Tibial nerve (tissue), 4 donors: Measurements from ENCODE around the gene TNS2.

Source experiments
- CTCF ChIP-seq, 5 experiments: fragments of 200-600 bp in 3 of 5; fragments of 450-650 bp in 2 of 5; sonication (generic) in 3 of 5; IDR thresholded peaks; one replicate each; pipeline ENCODE4 v1.5.1; 2016 to 2019; ENCODE audit warnings: antibody characterized with exemption in 5 of 5, mild to moderate bottlenecking in 3 of 5, moderate library complexity in 2 of 5
- EP300 ChIP-seq, 2 donors: sonication (generic); formaldehyde crosslinking; IDR thresholded peaks; one replicate each; pipeline ENCODE4 v1.6.1; 2017; ENCODE audit warnings: antibody characterized with exemption in 2 of 2, mild to moderate bottlenecking in 1 of 2
- POLR2A ChIP-seq, 2 donors: fragments of 450-650 bp; IDR thresholded peaks; one replicate each; pipeline ENCODE4 v1.6.1; 2017; ENCODE audit warnings: antibody characterized with exemption in 2 of 2, mild to moderate bottlenecking in 2 of 2, moderate library complexity in 2 of 2

GRCh38 chr12:53012928-53013327 lies 36.9 kb upstream of the TNS2 start:
- TF ChIP-seq CTCF (IDR thresholded peaks at IDR 0.05) = no peak
- TF ChIP-seq POLR2A (IDR thresholded peaks at IDR 0.05) = no peak
- no peak for TF ChIP-seq EP300 (IDR thresholded peaks at IDR 0.05)
